IMR-90 (cell line): ENCODE measurements around the gene ARHGEF6. TPM values are rescaled to one million over a fixed set of nuclear protein-coding genes. Genes with fewer than 3 reads are reported as not detected.

Experiments
- ATAC-seq: fragments of 200-7000 bp; cut with Tn5 transposase; 2 replicates; pipeline ENCODE4 v1.9.1; 2020; ENCODE audit warnings: low read depth, mild to moderate bottlenecking, moderate library complexity
- BruUV-seq: library from RNA; stranded (reverse); fragments of 400-500 nt; replicated peaks from 2 replicates; lab custom pipeline; 2021; lab: Mats Ljungman, UMichigan
- CTCF ChIA-PET: fragments of 300-600 bp; formaldehyde crosslinking; extraction: SDS; loops from one replicate; lab custom pipeline; 2021; ENCODE audit warnings: antibody characterized with exemption; lab: Yijun Ruan, JAX
- POLR2A ChIA-PET: fragments of 300-600 bp; sonication (Branson Sonifier 250); formaldehyde crosslinking; loops from one replicate; lab custom pipeline; 2022; ENCODE audit warnings: antibody characterized with exemption; ENCODE audit not compliant: unreplicated experiment; lab: Charles Lee
- DNase-seq: peaks from one replicate; pipeline ENCODE4 v3.0.0; 2013
- H2AFZ ChIP-seq: replicated peaks from 2 replicates; pipeline ENCODE3; 2013; ENCODE audit warnings: low read length, mild to moderate bottlenecking; ENCODE audit not compliant: poor library complexity
- H2AK5ac ChIP-seq: 2 replicates; pipeline ENCODE4 v1.6.1; 2013; ENCODE audit warnings: low read depth, low read length, inconsistent platforms
- H2AK9ac ChIP-seq: replicated peaks from 2 replicates; pipeline ENCODE3; 2013; ENCODE audit warnings: mild to moderate bottlenecking, low read depth, low read length, moderate library complexity; ENCODE audit not compliant: poor library complexity
- H2BK120ac ChIP-seq: 2 replicates; pipeline ENCODE4 v1.6.1; 2013; ENCODE audit warnings: low read depth, low read length, inconsistent platforms
- H2BK15ac ChIP-seq: 3 replicates; pipeline ENCODE4 v1.6.1; 2013; ENCODE audit warnings: low read depth, low read length, inconsistent platforms
- H2BK20ac ChIP-seq: 2 replicates; pipeline ENCODE4 v1.6.1; 2013; ENCODE audit warnings: low read depth, mild to moderate bottlenecking, inconsistent platforms, low read length, moderate library complexity
- H2BK5ac ChIP-seq: 2 replicates; pipeline ENCODE4 v1.6.1; 2013; ENCODE audit warnings: mild to moderate bottlenecking, low read depth, low read length, inconsistent platforms; ENCODE audit not compliant: poor library complexity, severe bottlenecking
- H3K14ac ChIP-seq: replicated peaks from 2 replicates; pipeline ENCODE4 v1.6.1; 2013; ENCODE audit warnings: low read depth, low read length, inconsistent platforms
- H3K18ac ChIP-seq: 2 replicates; pipeline ENCODE4 v1.6.1; 2013; ENCODE audit warnings: low read depth, low read length, control low read depth
- H3K23ac ChIP-seq: 2 replicates; pipeline ENCODE4 v1.6.1; 2013; ENCODE audit warnings: low read depth, low read length, inconsistent platforms
- H3K27ac ChIP-seq: 2 replicates; pipeline ENCODE4 v1.5.1; 2013; ENCODE audit warnings: mild to moderate bottlenecking, control low read depth, low read length; ENCODE audit not compliant: insufficient read depth
- H3K27me3 ChIP-seq: 2 replicates; pipeline ENCODE4 v1.6.1; 2013; ENCODE audit warnings: low read length; ENCODE audit not compliant: control insufficient read depth, insufficient read depth
- H3K36me3 ChIP-seq: 2 replicates; pipeline ENCODE4 v1.6.1; 2013; ENCODE audit warnings: low read length, mixed read lengths; ENCODE audit not compliant: control insufficient read depth, insufficient read depth
- H3K4ac ChIP-seq: 2 replicates; pipeline ENCODE4 v1.6.1; 2013; ENCODE audit warnings: low read depth, low read length, inconsistent platforms
- H3K4me1 ChIP-seq: 2 replicates; pipeline ENCODE4 v1.6.1; 2013; ENCODE audit warnings: low read length, mixed read lengths; ENCODE audit not compliant: control insufficient read depth, insufficient read depth
- H3K4me2 ChIP-seq: 2 replicates; pipeline ENCODE4 v1.6.1; 2013; ENCODE audit warnings: low read depth, mild to moderate bottlenecking, control low read depth, low read length, moderate library complexity
- H3K4me3 ChIP-seq: 2 replicates; pipeline ENCODE4 v1.5.1; 2013; ENCODE audit warnings: low read depth, mild to moderate bottlenecking, control low read depth, low read length, moderate library complexity; ENCODE audit not compliant: insufficient read depth
- H3K56ac ChIP-seq: 2 replicates; pipeline ENCODE4 v1.6.1; 2013; ENCODE audit warnings: low read length, inconsistent platforms; ENCODE audit not compliant: insufficient read depth; ENCODE audit errors: extremely low read depth
- H3K79me1 ChIP-seq, 2 experiments: 2 replicates each; pipeline ENCODE4 v1.6.1; 2013; ENCODE audit warnings: low read length in 2 of 2, inconsistent platforms in 1 of 2, low read depth in 1 of 2
- H3K9ac ChIP-seq: 2 replicates; pipeline ENCODE4 v1.6.1; 2013; ENCODE audit warnings: low read depth, low read length, control low read depth
- H3K9me1 ChIP-seq: 2 replicates; pipeline ENCODE4 v1.6.1; 2013; ENCODE audit warnings: low read length, inconsistent platforms; ENCODE audit not compliant: insufficient read depth
- H3K9me3 ChIP-seq: 2 replicates; pipeline ENCODE4 v1.6.1; 2013; ENCODE audit warnings: low read length; ENCODE audit not compliant: control insufficient read depth, insufficient read depth
- H4K20me1 ChIP-seq: 2 replicates; pipeline ENCODE4 v1.6.1; 2013; ENCODE audit warnings: low read length, inconsistent platforms; ENCODE audit not compliant: insufficient read depth
- H4K5ac ChIP-seq: 2 replicates; pipeline ENCODE4 v1.6.1; 2013; ENCODE audit warnings: mild to moderate bottlenecking, low read depth, low read length, control low read depth
- H4K8ac ChIP-seq, 2 experiments: 2 replicates each; pipeline ENCODE4 v1.6.1; 2013; ENCODE audit warnings: low read depth in 2 of 2, low read length in 2 of 2, control low read depth in 1 of 2, inconsistent platforms in 1 of 2
- H4K91ac ChIP-seq: 2 replicates; pipeline ENCODE4 v1.6.1; 2013; ENCODE audit warnings: low read depth, low read length, inconsistent platforms; ENCODE audit not compliant: insufficient read depth
- BHLHE40 ChIP-seq: fragments of 150-350 bp; IDR thresholded peaks from 2 replicates; pipeline ENCODE4 v1.6.1; 2016; ENCODE audit warnings: mild to moderate bottlenecking, low read depth, low read length
- CEBPB ChIP-seq: IDR thresholded peaks from 2 replicates; pipeline ENCODE4 v1.6.1; 2012; ENCODE audit warnings: low read depth, low read length, improper control_type of control experiment
- SMC3 ChIP-seq: fragments of 150-350 bp; IDR thresholded peaks from 2 replicates; pipeline ENCODE4 v1.6.1; 2016; ENCODE audit warnings: low read depth, mild to moderate bottlenecking, antibody characterized with exemption, low read length, moderate library complexity
- WGBS, 2 experiments: methylation state at CpG; one replicate each; pipeline versions ENCODE4 v1.1.5 to v1.1.7; 2013; ENCODE audit warnings: missing lambda C conversion rate in 2 of 2; ENCODE audit not compliant: insufficient read length in 1 of 2; ENCODE audit errors: extremely low coverage in 2 of 2; 5-methylcytosine and 5-hydroxymethylcytosine counted together
- dilution Hi-C: fragments of 300-500 bp; cut with HindIII; formaldehyde crosslinking; loops from one replicate; pipeline ENCODE4 v1.14.3; 2018; ENCODE audit warnings: low sequenced_read_pairs; ENCODE audit not compliant: unreplicated experiment
- in situ Hi-C: fragments of 300-500 bp; cut with MboI; formaldehyde crosslinking; loops from 3 replicates; pipeline ENCODE4 v1.14.3; 2019; ENCODE audit warnings: low sequenced_read_pairs, inconsistent platforms, mixed read lengths
- intact Hi-C: fragments of 100-400 bp; cut with micrococcal nuclease; formaldehyde crosslinking; loops from 2 replicates; pipeline ENCODE4 v1.10.0; 2022
- polyA plus RNA-seq, 3 experiments: library from polyadenylated mRNA; depleted of rRNA; stranded (reverse); fragments of >200 nt; gene quantifications; 2 replicates each; pipeline ENCODE4 v1.2.3, GENCODE V29; 2012; ENCODE audit warnings: low replicate concordance in 1 of 3
- total RNA-seq: library from RNA; depleted of rRNA; stranded (reverse); fragments of >200 nt; gene quantifications from 2 replicates; pipeline ENCODE4 v1.2.3, GENCODE V29; 2012

ARHGEF6 gene
- total and polyA plus RNA-seq, 2 of the 4 experiments (the other 2 are of a cell fraction) = 2.1 to 2.7 TPM

DNA sequence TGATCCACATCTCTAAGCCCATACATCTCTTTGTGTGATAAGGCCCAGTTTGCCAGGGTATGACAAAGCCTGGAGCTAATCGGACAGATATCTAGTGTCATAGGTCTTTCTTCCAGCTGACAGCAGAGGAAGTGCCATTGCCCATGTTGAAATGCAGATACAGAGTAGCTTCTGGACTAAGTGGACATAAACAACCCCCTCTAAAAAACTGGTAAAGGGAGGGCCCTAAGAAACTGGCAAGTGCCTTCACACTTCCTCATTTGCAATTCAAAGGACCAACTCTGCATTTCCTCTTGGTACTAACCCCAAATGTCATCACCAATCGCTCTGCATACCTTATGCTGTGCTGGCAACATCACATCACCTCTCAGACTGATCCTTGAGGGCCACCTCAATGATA lies 20.8 kb downstream of the ARHGEF6 start:
- no peaks in the 10 kb centered on the region; the same call in 1 of the 2 replicates for H4K20me1 ChIP-seq
- H4K8ac ChIP-seq = no peak overlapping the region
- H2BK15ac ChIP-seq = no peak overlapping the region
- intact Hi-C loops (no loop called here), in situ Hi-C loops (loop anchor here (10.0 kb wide), 1 partner anchor 55 kb away; no protein-coding TSS in a partner anchor), dilution Hi-C loops (no loop called here)
- ChIA-PET POLR2A (no interaction called here), CTCF (no interaction called here)
- no peak overlapping the region for H4K5ac ChIP-seq
- TF ChIP-seq BHLHE40 (no peak), SMC3 (no peak), CEBPB (no peak)
- H3K4ac ChIP-seq = no peak overlapping the region
- H3K14ac ChIP-seq = no peak overlapping the region
- no TSS peak for BruUV-seq
- no peaks in the 10 kb centered on the region for H3K36me3 ChIP-seq
- no peaks in the 10 kb centered on the region for H3K9me1 ChIP-seq
- H3K9ac ChIP-seq = no peak overlapping the region
- H2AK9ac ChIP-seq = no peak overlapping the region
- H2BK20ac ChIP-seq = no peak overlapping the region
- no peak overlapping the region for H3K18ac ChIP-seq
- H2BK120ac ChIP-seq = no peak overlapping the region
- no CpG with 5 or more reads among the region's 2 CpGs for WGBS, 2 experiments
- no peak overlapping the region for H3K4me2 ChIP-seq
- no peak overlapping the region for H3K56ac ChIP-seq
- no peak overlapping the region for H4K91ac ChIP-seq
- H3K4me3 ChIP-seq = no peak overlapping the region
- H3K79me1 ChIP-seq = no peaks in the 10 kb centered on the region
- peaks cover 1% of the 10 kb centered on the region; the same call in 1 of the 2 replicates for H3K27me3 ChIP-seq
- DNase-seq (no peak), ATAC-seq (no peak)
- H2AK5ac ChIP-seq = no peak overlapping the region
- H2AFZ ChIP-seq = no peak overlapping the region
- no peak overlapping the region for H3K27ac ChIP-seq
- no peaks in the 10 kb centered on the region for H3K9me3 ChIP-seq
- H3K4me1 ChIP-seq = no peaks in the 10 kb centered on the region
- H2BK5ac ChIP-seq = no peak overlapping the region
- H3K23ac ChIP-seq = no peak overlapping the region
